Measurements from ENCODE around the gene SH3RF3. TPM values are rescaled to one million over a fixed set of nuclear protein-coding genes. Genes with fewer than 3 reads are reported as not detected.

The SH3RF3 gene
- total RNA-seq, 1 experiment from 2014 or later: 1.0 TPM

DNA sequence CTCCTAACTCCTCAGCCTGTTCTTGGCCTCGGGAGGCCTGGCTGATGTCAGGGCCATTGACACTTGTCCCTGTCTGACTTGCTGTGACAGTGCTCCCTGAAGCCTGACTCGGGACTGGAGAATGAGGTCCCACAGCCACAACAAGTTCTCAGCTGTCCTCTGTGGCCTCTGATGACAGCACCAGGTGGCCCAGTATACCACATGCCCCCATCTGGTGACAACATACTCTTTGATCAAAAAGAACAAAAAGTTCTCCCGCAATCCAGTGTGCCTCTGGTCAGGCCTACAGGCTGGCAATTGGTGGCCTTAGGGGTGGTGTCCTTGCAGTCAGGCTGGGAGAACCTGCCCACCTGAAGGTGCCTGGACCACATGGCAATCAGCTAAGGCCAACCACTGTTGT lies 382.2 kb downstream of the SH3RF3 start:
- ChIA-PET CTCF (interaction anchor here (0.7 to 2.0 kb wide), 20 partner anchors 10 to 383 kb away, joined by 3 to 17 read pairs (median 6); partner anchors contain the start of gene SH3RF3), POLR2A (no interaction called here)
- Mint-ChIP-seq H3K9me3 (peaks cover 3% of the 10 kb centered on the region), H3K36me3 (no peaks in the 10 kb centered on the region), H3K27ac (no peak overlapping the region), H3K27me3 (ENCODE audit: low read depth) (no peaks in the 10 kb centered on the region), H3K4me1 (no peaks in the 10 kb centered on the region), H3K4me3 (no peak overlapping the region)
- TF ChIP-seq SMAD4 (CRISPR knock-in tag; IDR thresholded peaks at IDR 0.05): no peak
- TF ChIP-seq EMX1 (CRISPR knock-in tag; IDR thresholded peaks at IDR 0.05): no peak
- TF ChIP-seq, protein P1, sequence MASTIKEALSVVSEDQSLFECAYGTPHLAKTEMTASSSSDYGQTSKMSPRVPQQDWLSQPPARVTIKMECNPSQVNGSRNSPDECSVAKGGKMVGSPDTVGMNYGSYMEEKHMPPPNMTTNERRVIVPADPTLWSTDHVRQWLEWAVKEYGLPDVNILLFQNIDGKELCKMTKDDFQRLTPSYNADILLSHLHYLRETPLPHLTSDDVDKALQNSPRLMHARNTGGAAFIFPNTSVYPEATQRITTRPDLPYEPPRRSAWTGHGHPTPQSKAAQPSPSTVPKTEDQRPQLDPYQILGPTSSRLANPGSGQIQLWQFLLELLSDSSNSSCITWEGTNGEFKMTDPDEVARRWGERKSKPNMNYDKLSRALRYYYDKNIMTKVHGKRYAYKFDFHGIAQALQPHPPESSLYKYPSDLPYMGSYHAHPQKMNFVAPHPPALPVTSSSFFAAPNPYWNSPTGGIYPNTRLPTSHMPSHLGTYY (CRISPR knock-in tag; IDR thresholded peaks at IDR 0.05): no peak
- no peak for TF ChIP-seq FOXK1 (CRISPR knock-in tag; IDR thresholded peaks at IDR 0.05)
- no peak for TF ChIP-seq ZNF232 (CRISPR knock-in tag; IDR thresholded peaks at IDR 0.05)
- no peak for TF ChIP-seq USF1 (CRISPR knock-in tag; IDR thresholded peaks at IDR 0.05)
- ATAC-seq: no peak
- no peak for DNase-seq (ENCODE audit: low spot score)

DNA sequence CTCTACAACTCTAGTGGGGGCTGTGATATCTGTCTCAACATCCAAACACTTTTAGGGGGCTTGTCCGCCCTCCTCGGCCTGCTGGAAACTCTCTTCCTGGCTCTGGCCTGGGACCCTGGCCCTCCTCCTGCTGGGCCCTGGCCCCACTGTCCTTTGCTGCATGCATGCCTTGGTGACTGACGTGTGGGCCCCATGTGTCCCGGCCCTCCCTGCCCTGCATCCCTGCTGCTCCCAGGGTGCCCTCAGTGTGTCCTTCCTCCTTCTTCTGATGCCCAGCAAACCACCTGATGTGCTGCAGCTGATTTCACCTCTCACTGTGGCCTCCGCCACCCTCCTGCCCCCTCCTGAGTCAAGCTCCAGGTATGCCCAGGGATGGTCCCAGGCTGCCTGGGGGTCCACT lies 383.1 kb downstream of the SH3RF3 start:
- TF ChIP-seq CREB1 (CRISPR knock-in tag; IDR thresholded peaks at IDR 0.05) (no peak), ZNF138 (CRISPR knock-in tag; conservative IDR thresholded peaks at IDR 0.05) (no peak), ZNF281 (CRISPR knock-in tag; IDR thresholded peaks at IDR 0.05) (no peak), RELA (CRISPR knock-in tag; IDR thresholded peaks at IDR 0.05; ENCODE audit: borderline replicate concordance) (no peak), SMAD4 (CRISPR knock-in tag; IDR thresholded peaks at IDR 0.05) (no peak), ZBTB43 (CRISPR knock-in tag; IDR thresholded peaks at IDR 0.05) (no peak), E2F1 (CRISPR knock-in tag; IDR thresholded peaks at IDR 0.05) (no peak), ZNF396 (CRISPR knock-in tag; IDR thresholded peaks at IDR 0.05; ENCODE audit: borderline replicate concordance) (no peak), ZNF263 (CRISPR knock-in tag; IDR thresholded peaks at IDR 0.05; ENCODE audit: low read depth) (no peak), CBFB (CRISPR knock-in tag; IDR thresholded peaks at IDR 0.05; ENCODE audit: low read depth) (no peak)
- TF ChIP-seq, protein P2, sequence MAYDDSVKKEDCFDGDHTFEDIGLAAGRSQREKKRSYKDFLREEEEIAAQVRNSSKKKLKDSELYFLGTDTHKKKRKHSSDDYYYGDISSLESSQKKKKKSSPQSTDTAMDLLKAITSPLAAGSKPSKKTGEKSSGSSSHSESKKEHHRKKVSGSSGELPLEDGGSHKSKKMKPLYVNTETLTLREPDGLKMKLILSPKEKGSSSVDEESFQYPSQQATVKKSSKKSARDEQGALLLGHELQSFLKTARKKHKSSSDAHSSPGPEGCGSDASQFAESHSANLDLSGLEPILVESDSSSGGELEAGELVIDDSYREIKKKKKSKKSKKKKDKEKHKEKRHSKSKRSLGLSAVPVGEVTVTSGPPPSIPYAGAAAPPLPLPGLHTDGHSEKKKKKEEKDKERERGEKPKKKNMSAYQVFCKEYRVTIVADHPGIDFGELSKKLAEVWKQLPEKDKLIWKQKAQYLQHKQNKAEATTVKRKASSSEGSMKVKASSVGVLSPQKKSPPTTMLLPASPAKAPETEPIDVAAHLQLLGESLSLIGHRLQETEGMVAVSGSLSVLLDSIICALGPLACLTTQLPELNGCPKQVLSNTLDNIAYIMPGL (CRISPR knock-in tag; IDR thresholded peaks at IDR 0.05): no peak
- no peak for DNase-seq (ENCODE audit: low spot score)
- no peak for ATAC-seq
- H3K36me3 Mint-ChIP-seq: no peaks in the 10 kb centered on the region
- H3K9me3 Mint-ChIP-seq: no peaks in the 10 kb centered on the region; the same call in 1 of the 2 replicates
- H3K27ac Mint-ChIP-seq: no peak overlapping the region
- H3K4me1 Mint-ChIP-seq: peaks cover 3% of the 10 kb centered on the region; the same call in 1 of the 2 replicates
- H3K4me3 Mint-ChIP-seq: no peak overlapping the region
- no peaks in the 10 kb centered on the region for H3K27me3 Mint-ChIP-seq (ENCODE audit: low read depth)
- ChIA-PET CTCF (no interaction called here), POLR2A (interaction anchor here (0.6 kb wide), 1 partner anchor 1076 kb away, joined by 10 read pairs; no protein-coding TSS in a partner anchor)

Measured in WTC11 (cell line).